GM12891 (cell line): Measurements from ENCODE around the gene SEPTIN11.

ENCODE experiments used
- DNase-seq: peaks from one replicate; pipeline ENCODE4 v3.0.0; 2011; ENCODE audit warnings: low spot score; ENCODE audit not compliant: insufficient read length
- FAIRE-seq: peaks from 2 replicates; lab custom pipeline; 2011; peaks lifted over from hg19 to GRCh38; lab: Jason Lieb, UNC
- PAX5 ChIP-seq: IDR thresholded peaks from 2 replicates; pipeline ENCODE4 v1.6.1; 2011; ENCODE audit warnings: low read length, moderate library complexity, mild to moderate bottlenecking; ENCODE audit not compliant: insufficient read depth, severe bottlenecking
- POLR2A ChIP-seq: IDR thresholded peaks from 2 replicates; pipeline ENCODE4 v1.6.1; 2011; ENCODE audit warnings: low read depth, low read length, control low read depth
- POLR2AphosphoS5 ChIP-seq: IDR thresholded peaks from 2 replicates; pipeline ENCODE4 v1.6.1; 2011; ENCODE audit warnings: low read depth, low read length, control low read depth
- POU2F2 ChIP-seq: IDR thresholded peaks from 2 replicates; pipeline ENCODE4 v1.6.1; 2011; ENCODE audit warnings: low read depth, mild to moderate bottlenecking, control low read depth, low read length, moderate library complexity
- SPI1 ChIP-seq: IDR thresholded peaks from 2 replicates; pipeline ENCODE4 v1.6.1; 2011; ENCODE audit warnings: low read depth, low read length, control low read depth
- TAF1 ChIP-seq: IDR thresholded peaks from 2 replicates; pipeline ENCODE4 v1.6.1; 2011; ENCODE audit warnings: low read depth, low read length, control low read depth

The SEPTIN11 gene

DNA sequence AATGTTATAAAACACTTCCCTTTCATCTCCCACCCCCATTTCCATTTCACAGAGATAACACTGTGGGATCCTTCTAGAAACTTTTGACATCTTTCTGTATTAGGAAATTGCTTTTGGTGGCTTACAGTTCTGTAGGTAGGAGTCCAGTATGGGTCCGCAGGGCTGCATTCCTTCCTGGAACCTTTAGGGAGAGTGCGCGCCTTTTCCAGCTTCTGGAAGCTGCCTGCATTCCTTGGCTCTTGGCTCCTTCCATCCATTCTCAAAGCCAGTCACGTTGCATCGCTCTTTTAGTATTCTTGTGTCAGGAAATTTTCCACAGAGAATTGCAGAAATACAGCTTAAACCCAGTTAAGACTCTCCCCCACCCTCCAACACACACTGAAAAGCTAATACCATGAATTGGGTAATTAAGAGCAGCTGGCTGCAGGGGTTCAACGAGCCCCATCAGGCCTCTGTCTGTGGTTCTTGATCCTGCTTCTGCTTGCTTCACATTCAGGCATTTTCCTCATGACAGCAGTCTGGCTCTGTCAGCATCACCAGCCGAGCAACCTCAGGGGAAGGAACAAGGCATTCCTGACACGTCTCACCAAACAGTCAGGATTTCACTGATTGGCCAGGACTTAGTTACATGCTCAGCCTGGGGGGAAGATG, 48.8 kb downstream of the SEPTIN11 start:
- DNase-seq (no peak), FAIRE-seq (no peak)
- no peak for TF ChIP-seq SPI1
- TF ChIP-seq TAF1, result no peak
- no peak for TF ChIP-seq POU2F2
- no peak for TF ChIP-seq POLR2A
- TF ChIP-seq PAX5, result no peak
- no peak for TF ChIP-seq POLR2AphosphoS5
